NCI-H1436 (cell line): ENCODE data around the gene TBC1D1.
"Not testable (repeated sequence)": the region's sequence is repeated elsewhere in the genome, so short reads cannot be mapped to it uniquely, and the experiment has no call there.

ENCODE experiments used
- DNase-seq: peaks from one replicate; lab custom pipeline; 2025; lab: John Stamatoyannopoulos, UW

Gene TBC1D1

DNA sequence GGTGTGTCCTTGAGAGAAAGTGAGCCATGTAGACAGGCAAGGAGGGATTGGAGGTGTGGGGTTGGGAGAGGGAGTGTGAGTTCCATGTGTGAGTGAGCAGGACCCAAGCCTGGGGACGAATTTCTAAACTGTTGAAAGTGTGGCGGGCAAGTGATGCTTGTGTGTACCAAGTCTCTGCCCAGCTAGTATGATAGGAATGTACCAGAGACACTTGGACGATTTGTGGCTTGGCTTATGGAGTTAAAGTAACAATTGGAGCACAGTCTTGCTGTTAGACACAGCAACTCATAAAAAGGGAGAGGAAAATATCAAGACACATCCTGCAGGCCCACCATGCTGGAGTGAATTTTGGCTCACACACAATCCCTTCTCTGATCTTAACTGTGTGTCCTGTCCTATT, 77.9 kb downstream of the TBC1D1 start:
- no peak for DNase-seq

GRCh38 chr4:37970702-37971101, 79.8 kb downstream of the TBC1D1 start:
- DNase-seq, result no peak

DNA sequence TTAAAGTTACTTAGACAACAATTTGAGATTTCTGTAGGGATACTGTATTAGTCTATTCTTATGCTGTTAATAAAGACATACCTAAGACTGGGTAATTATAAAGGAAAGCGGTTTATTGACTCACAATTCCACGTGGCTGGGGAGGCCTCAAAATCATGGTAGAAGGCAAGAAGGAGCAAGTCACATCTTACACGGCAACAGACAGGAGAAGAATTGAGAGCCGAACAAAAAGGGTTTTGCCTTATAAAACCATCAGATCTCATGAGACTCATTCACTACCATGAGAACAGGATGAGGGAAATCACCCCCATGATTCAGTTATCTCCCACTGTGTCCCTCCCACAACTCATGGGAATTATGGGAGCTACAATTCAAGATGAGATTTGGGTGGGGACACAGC, 80.3 kb downstream of the TBC1D1 start:
- DNase-seq, result no peak

DNA sequence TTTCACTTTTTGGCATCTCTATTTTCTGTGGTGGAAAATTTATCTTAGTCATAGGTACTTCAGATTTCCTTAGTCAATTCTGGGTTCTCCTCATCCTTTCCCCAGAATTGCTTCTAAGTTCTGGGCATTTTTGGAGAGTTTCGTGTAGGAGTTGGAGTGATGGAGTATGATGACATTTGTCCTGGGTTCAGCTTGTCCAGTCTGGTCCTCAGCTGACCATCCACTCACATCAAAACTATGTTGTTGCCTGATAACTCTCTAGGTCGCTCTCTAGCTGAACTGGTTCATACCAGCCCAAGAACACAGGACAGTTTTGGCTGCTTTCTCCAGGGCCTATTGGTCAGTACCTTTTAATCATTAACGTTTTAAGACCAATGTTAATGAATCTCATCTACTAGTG, 82.6 kb downstream of the TBC1D1 start:
- DNase-seq, result no peak

DNA sequence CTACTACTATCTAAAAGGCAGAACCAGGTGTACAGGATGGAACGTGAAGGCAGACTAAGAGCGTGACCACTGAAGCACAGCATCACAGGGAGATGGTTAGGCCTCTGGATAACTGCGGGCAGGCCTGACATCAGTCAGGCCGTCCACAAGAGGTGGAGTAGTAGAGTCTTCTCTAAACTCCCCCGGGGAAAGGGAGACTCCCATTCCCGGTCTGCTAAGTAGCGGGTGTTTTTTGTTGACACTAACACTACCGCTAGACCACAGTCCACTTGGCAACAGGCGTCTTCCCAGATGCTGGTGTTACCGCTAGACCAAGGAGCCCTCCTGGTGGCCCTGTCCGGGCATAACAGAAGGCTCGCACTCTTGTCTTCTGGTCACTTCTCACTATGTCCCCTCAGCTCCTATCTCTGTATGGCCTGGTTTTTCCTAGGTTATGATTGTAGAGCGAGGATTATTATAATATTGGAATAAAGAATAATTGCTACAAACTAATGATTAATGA, 84.5 kb downstream of the TBC1D1 start:
- not testable (repeated sequence) for DNase-seq

DNA sequence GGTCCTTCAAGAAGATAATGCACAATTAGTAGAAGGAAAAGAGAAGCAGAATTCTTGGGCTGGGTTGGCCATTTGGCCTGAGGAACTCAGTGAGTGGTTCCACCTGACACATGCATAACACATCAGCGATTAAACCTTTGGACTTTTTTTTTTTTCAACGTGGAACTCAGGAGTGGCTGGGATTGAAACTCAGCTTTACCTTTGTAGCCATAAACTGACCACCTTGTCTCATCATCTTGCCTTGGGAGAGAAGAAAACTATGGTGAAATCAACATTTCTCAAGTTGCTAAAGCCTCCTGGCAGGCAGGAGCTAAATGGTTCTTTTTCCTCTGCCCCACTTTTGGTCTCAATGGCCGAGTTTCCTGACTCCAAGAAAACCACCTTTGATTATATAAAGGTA, 85.6 kb downstream of the TBC1D1 start:
- DNase-seq, result no peak

GRCh38 chr4:37976991-37977470, 86.1 kb downstream of the TBC1D1 start:
- peak; percentile 51 for DNase-seq

- peak; percentile 41 for DNase-seq
Measured at GRCh38 chr4:37977471-37978247, 86.8 kb downstream of the TBC1D1 start.

- DNase-seq, result no peak
Measured at GRCh38 chr4:37978248-37978924, 87.5 kb downstream of the TBC1D1 start.

GRCh38 chr4:37980246-37980645, 89.4 kb downstream of the TBC1D1 start:
- no peak for DNase-seq

DNA sequence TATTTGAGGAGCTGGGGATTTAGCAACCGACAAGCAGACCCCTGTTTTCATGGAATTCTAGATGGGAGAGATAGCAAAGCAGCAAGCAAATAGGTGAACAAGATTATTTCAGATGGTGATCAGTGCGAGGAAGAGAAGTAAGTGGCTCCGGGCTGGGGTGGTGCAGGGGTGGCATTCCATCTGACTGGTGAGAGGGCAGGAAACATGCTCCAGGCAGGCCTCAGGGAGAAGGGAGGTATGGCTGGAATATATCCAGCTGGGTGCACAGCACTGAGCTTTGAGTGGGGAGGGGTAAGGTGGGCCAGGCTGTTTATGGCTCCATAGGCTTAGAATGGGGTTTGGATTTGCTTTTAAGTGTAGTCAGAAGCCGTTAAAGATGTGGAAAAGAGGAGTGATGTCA, 90.5 kb downstream of the TBC1D1 start:
- no peak for DNase-seq

- DNase-seq, result no peak
Measured at GRCh38 chr4:37981844-37982720, 91.2 kb downstream of the TBC1D1 start.

DNA sequence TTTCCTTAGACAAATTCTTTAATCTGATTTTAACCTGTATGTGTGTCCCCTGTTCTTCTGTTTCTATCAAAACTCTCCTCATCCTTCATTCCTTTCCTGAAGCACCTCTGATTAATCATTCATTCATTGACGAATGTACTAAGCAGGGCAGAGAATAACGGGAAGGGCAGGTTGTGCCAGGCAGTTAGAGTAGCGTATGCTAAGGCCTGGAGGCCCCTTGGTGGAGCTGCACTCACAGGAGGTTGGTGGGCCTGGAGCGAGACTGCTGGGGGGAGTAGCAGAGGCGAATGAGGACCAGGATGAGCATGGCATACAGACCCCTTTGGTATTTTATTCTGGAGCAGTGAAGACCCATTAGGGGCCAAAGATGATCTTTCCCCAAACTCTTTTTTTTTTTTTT, 91.9 kb downstream of the TBC1D1 start:
- no peak for DNase-seq

DNA sequence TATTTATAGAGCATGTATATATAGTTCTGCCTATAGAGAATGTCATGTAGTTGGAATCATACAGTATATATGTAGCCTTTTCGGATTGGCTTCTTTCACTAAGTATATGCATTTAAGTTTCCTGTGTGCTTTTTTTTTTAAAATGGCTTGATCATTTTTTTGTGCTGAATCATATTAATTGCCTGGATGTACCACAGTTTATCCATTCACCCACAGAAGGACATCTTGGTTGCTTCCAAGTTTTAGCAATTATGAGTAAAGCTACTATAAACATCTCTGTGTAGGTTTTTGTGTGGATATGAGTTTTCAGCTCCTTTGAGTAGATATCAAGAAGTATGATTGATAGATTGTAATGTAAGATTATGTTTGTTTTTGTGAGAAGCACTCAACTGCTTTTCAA, 93.1 kb downstream of the TBC1D1 start:
- DNase-seq, result no peak

- no peak for DNase-seq
Measured at GRCh38 chr4:37985730-37986275, 94.9 kb downstream of the TBC1D1 start.

DNA sequence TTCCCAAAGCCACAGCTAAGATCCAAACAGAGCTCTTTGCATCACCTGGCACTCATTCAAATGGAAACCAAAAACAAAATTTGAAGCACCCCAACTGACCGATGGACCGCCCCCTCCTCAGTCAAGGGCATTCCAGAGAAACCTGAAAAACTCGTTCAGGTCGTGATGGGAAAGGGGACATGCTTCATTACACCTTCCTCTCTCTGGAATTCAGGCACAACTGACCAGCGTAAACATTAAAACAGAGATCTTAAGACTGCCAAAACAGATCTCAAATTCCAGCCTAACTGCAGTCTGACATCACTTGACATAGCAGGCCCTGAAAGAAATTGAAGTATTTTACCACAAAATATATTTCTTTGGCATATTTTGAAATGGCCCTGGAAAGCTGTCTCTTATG, 97.8 kb downstream of the TBC1D1 start:
- no peak for DNase-seq

DNA sequence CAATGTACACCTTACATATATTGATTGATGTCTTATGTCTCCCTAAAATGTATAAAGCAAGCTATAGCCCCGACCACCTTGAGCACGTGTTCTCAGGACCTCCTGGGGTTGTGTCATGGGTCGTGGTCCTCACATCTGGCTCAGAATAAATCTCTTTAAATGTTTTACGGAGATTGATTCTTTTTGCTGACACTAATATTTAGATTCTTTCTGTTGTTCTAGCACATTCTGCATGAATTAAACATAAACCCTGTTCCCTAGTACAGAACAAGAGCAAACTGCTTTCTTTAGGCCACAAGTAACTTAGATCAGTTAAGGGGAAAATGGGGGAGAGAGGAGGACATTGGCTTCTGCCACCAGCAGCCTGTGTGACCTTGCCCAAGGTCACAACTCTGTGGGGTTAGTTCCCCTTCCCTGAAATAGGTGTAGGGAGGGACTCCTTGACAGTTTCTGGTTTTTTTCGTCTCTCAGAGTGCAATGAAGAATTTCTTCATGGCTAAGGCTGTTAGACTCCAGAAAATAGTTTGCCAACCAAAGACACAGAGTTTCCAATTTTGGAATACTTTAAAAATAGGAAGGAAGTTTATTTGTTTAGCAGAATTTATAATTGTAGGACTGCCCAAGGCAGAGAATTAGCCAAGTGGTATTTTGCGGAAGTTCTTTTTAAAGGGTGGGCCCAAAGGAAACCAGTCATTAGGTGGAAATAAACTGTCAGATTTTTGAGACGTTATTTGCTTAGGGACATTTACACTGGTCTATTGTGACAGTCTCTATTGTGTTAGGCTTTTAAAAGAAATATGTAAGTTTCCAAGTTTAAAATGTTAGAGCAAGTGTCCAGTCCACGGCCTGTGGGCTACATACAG, 98.7 kb downstream of the TBC1D1 start:
- no peak for DNase-seq

- DNase-seq, result no peak
Measured at GRCh38 chr4:37990731-37991245, 99.9 kb downstream of the TBC1D1 start.

- DNase-seq, result no peak
Measured at GRCh38 chr4:37991623-37992410, 100.9 kb downstream of the TBC1D1 start.

- DNase-seq, result no peak
Measured at GRCh38 chr4:37993806-37994205, 102.9 kb downstream of the TBC1D1 start.
